Neuron (in vitro differentiated cells): Measurements from ENCODE around the gene TM4SF4.

ENCODE experiments used
- H2AFZ ChIP-seq: one replicate; pipeline ENCODE4 v1.6.1; 2013; ENCODE audit warnings: low read depth, mild to moderate bottlenecking, inconsistent platforms, low read length, moderate library complexity
- H3K27me3 ChIP-seq: one replicate; pipeline ENCODE4 v1.6.1; 2013; ENCODE audit warnings: low read length; ENCODE audit not compliant: insufficient read depth
- H3K36me3 ChIP-seq: one replicate; pipeline ENCODE4 v1.6.1; 2013; ENCODE audit warnings: low read length; ENCODE audit not compliant: insufficient read depth
- H3K4me1 ChIP-seq: one replicate; pipeline ENCODE4 v1.6.1; 2013; ENCODE audit warnings: low read length; ENCODE audit not compliant: insufficient read depth
- H3K4me3 ChIP-seq: 2 replicates; pipeline ENCODE4 v1.5.1; 2013; ENCODE audit warnings: mild to moderate bottlenecking, low read length, moderate library complexity
- H3K9me3 ChIP-seq: one replicate; pipeline ENCODE4 v1.6.1; 2013; ENCODE audit warnings: low read length

TM4SF4 gene

GRCh38 chr3:149474250-149474817 is at the start of gene TM4SF4:
Gene TM4SF4, plus strand, starts transcription at chr3:149474697. Its CDS starts 181 bp downstream, at chr3:149474878.
- Histone ChIP-seq H3K4me1 (no peaks in the 10 kb centered on the region), H3K4me3 (no peak within 1 kb of the TSS), H3K9me3 (no peaks in the 10 kb centered on the region), H3K36me3 (no peaks in the 10 kb centered on the region), H3K27me3 (no peaks in the 10 kb centered on the region), H2AFZ (no peak within 1 kb of the TSS)

- H2AFZ ChIP-seq: no peak overlapping the region
- no peaks in the 10 kb centered on the region for H3K27me3 ChIP-seq
These were observed 49.6 kb upstream of the TM4SF4 start for GRCh38 chr3:149424918-149425317.

GRCh38 chr3:149426325-149426724 is 48.2 kb upstream of the TM4SF4 start:
- Histone ChIP-seq H3K9me3 (no peaks in the 10 kb centered on the region), H3K36me3 (no peaks in the 10 kb centered on the region), H3K27me3 (no peaks in the 10 kb centered on the region), H3K4me1 (peaks cover 10% of the 10 kb centered on the region), H3K4me3 (no peak overlapping the region), H2AFZ (no peak overlapping the region)

More at GRCh38 chr3:149424918-149425317, 49.6 kb upstream of the TM4SF4 start:
- H3K4me3 ChIP-seq: no peak overlapping the region
- peaks cover 10% of the 10 kb centered on the region for H3K4me1 ChIP-seq
- no peaks in the 10 kb centered on the region for H3K9me3 ChIP-seq
- H3K36me3 ChIP-seq: no peaks in the 10 kb centered on the region

- Histone ChIP-seq H3K4me3 (no peak overlapping the region), H2AFZ (no peak overlapping the region), H3K36me3 (no peaks in the 10 kb centered on the region), H3K9me3 (no peaks in the 10 kb centered on the region), H3K27me3 (no peaks in the 10 kb centered on the region), H3K4me1 (peaks cover 10% of the 10 kb centered on the region)
These were observed 46.4 kb upstream of the TM4SF4 start for GRCh38 chr3:149428087-149428486.

- Histone ChIP-seq H2AFZ (no peak overlapping the region), H3K36me3 (no peaks in the 10 kb centered on the region)
These were observed 44.3 kb upstream of the TM4SF4 start for GRCh38 chr3:149430216-149430615.

GRCh38 chr3:149432149-149432548 is 42.3 kb upstream of the TM4SF4 start:
- Histone ChIP-seq H3K27me3 (no peaks in the 10 kb centered on the region), H2AFZ (no peak overlapping the region), H3K4me1 (peaks cover 9% of the 10 kb centered on the region), H3K4me3 (no peak overlapping the region), H3K36me3 (no peaks in the 10 kb centered on the region), H3K9me3 (no peaks in the 10 kb centered on the region)

More at GRCh38 chr3:149430216-149430615, 44.3 kb upstream of the TM4SF4 start:
- H3K4me3 ChIP-seq: no peak overlapping the region
- no peaks in the 10 kb centered on the region for H3K27me3 ChIP-seq
- H3K9me3 ChIP-seq: no peaks in the 10 kb centered on the region
- peaks cover 10% of the 10 kb centered on the region for H3K4me1 ChIP-seq

- Histone ChIP-seq H3K36me3 (no peaks in the 10 kb centered on the region), H3K27me3 (no peaks in the 10 kb centered on the region), H3K9me3 (no peaks in the 10 kb centered on the region), H3K4me3 (no peak overlapping the region), H3K4me1 (peaks cover 16% of the 10 kb centered on the region), H2AFZ (no peak overlapping the region)
These were observed 38.3 kb upstream of the TM4SF4 start for GRCh38 chr3:149435996-149436885.

- no peak overlapping the region for H2AFZ ChIP-seq
- no peaks in the 10 kb centered on the region for H3K27me3 ChIP-seq
- no peak overlapping the region for H3K4me3 ChIP-seq
- peaks cover 16% of the 10 kb centered on the region for H3K4me1 ChIP-seq
- no peaks in the 10 kb centered on the region for H3K36me3 ChIP-seq
- H3K9me3 ChIP-seq: no peaks in the 10 kb centered on the region
These were observed 37.2 kb upstream of the TM4SF4 start for GRCh38 chr3:149437286-149437685.

- H3K27me3 ChIP-seq: no peaks in the 10 kb centered on the region
These were observed 36.8 kb upstream of the TM4SF4 start for GRCh38 chr3:149437710-149438109.

GRCh38 chr3:149438981-149439380 is 35.5 kb upstream of the TM4SF4 start:
- Histone ChIP-seq H3K4me3 (no peak overlapping the region), H3K27me3 (no peaks in the 10 kb centered on the region)

More at GRCh38 chr3:149437710-149438109, 36.8 kb upstream of the TM4SF4 start:
- no peaks in the 10 kb centered on the region for H3K36me3 ChIP-seq
- H3K9me3 ChIP-seq: no peaks in the 10 kb centered on the region
- H3K4me3 ChIP-seq: no peak overlapping the region
- H3K4me1 ChIP-seq: peaks cover 16% of the 10 kb centered on the region
- H2AFZ ChIP-seq: no peak overlapping the region

GRCh38 chr3:149441642-149442041 is 32.9 kb upstream of the TM4SF4 start:
- H3K4me3 ChIP-seq: no peak overlapping the region
- no peaks in the 10 kb centered on the region for H3K9me3 ChIP-seq
- no peak overlapping the region for H2AFZ ChIP-seq

More at GRCh38 chr3:149438981-149439380, 35.5 kb upstream of the TM4SF4 start:
- Histone ChIP-seq H2AFZ (no peak overlapping the region), H3K36me3 (no peaks in the 10 kb centered on the region), H3K9me3 (no peaks in the 10 kb centered on the region), H3K4me1 (peaks cover 16% of the 10 kb centered on the region)

GRCh38 chr3:149442043-149442442 is 32.5 kb upstream of the TM4SF4 start:
- no peak overlapping the region for H3K4me3 ChIP-seq
- no peaks in the 10 kb centered on the region for H3K27me3 ChIP-seq
- H3K36me3 ChIP-seq: no peaks in the 10 kb centered on the region
- no peaks in the 10 kb centered on the region for H3K9me3 ChIP-seq
- H2AFZ ChIP-seq: no peak overlapping the region
- peaks cover 7% of the 10 kb centered on the region for H3K4me1 ChIP-seq

More at GRCh38 chr3:149441642-149442041, 32.9 kb upstream of the TM4SF4 start:
- no peaks in the 10 kb centered on the region for H3K27me3 ChIP-seq
- H3K4me1 ChIP-seq: peaks cover 7% of the 10 kb centered on the region
- no peaks in the 10 kb centered on the region for H3K36me3 ChIP-seq

GRCh38 chr3:149442851-149443544 is 31.5 kb upstream of the TM4SF4 start:
- no peaks in the 10 kb centered on the region for H3K36me3 ChIP-seq
- no peaks in the 10 kb centered on the region for H3K27me3 ChIP-seq
- H3K4me3 ChIP-seq: no peak overlapping the region

More at GRCh38 chr3:149442851-149443544, 31.5 kb upstream of the TM4SF4 start:
- peaks cover 7% of the 10 kb centered on the region for H3K4me1 ChIP-seq
- H2AFZ ChIP-seq: no peak overlapping the region
- no peaks in the 10 kb centered on the region for H3K9me3 ChIP-seq
